ENCODE measurements around the gene HIPK2.

DNA sequence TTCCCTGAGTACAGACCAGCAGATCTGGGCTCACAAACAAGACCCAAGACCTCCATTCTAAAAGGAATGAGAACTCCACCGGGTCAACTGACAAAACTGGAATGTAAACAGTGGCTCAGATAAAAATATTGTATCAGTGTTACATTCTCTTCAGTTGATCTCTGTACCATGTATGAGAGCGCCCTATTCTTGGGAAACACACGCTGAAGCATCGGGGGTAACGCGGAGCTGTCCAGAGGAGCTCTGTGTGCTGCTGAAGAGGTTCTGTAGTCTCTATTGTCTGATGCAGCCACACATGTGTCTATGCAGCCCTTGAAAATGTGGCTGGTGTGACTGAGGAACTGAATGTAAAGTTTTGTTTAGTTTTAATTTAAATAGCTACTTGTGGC is 39.7 kb downstream of the HIPK2 start:
- TF ChIP-seq, protein P1, sequence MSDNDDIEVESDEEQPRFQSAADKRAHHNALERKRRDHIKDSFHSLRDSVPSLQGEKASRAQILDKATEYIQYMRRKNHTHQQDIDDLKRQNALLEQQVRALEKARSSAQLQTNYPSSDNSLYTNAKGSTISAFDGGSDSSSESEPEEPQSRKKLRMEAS (IDR thresholded peaks at IDR 0.05; ENCODE audit: low read depth, low read length), result no peak
- TF ChIP-seq, protein P2, sequence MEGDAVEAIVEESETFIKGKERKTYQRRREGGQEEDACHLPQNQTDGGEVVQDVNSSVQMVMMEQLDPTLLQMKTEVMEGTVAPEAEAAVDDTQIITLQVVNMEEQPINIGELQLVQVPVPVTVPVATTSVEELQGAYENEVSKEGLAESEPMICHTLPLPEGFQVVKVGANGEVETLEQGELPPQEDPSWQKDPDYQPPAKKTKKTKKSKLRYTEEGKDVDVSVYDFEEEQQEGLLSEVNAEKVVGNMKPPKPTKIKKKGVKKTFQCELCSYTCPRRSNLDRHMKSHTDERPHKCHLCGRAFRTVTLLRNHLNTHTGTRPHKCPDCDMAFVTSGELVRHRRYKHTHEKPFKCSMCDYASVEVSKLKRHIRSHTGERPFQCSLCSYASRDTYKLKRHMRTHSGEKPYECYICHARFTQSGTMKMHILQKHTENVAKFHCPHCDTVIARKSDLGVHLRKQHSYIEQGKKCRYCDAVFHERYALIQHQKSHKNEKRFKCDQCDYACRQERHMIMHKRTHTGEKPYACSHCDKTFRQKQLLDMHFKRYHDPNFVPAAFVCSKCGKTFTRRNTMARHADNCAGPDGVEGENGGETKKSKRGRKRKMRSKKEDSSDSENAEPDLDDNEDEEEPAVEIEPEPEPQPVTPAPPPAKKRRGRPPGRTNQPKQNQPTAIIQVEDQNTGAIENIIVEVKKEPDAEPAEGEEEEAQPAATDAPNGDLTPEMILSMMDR (IDR thresholded peaks at IDR 0.05; ENCODE audit: low read depth, low read length), result no peak
- no peak for TF ChIP-seq POLR2A (IDR thresholded peaks at IDR 0.05; ENCODE audit: extremely low read depth, insufficient read length)

Data from NB4 (cell line).